ENCODE data around the gene IL6.

IL6 gene

GRCh38 chr7:22759721-22760120, 32.7 kb downstream of the IL6 start:
- no peak for DNase-seq (ENCODE audit: low read depth in 1 of 2, low spot score in 1 of 2)
- TF ChIP-seq REST (IDR thresholded peaks at IDR 0.05; ENCODE audit: insufficient replicate concordance, low read depth) (no peak), GABPA (IDR thresholded peaks at IDR 0.05; ENCODE audit: low read depth) (no peak)
- TF ChIP-seq, protein P1, sequence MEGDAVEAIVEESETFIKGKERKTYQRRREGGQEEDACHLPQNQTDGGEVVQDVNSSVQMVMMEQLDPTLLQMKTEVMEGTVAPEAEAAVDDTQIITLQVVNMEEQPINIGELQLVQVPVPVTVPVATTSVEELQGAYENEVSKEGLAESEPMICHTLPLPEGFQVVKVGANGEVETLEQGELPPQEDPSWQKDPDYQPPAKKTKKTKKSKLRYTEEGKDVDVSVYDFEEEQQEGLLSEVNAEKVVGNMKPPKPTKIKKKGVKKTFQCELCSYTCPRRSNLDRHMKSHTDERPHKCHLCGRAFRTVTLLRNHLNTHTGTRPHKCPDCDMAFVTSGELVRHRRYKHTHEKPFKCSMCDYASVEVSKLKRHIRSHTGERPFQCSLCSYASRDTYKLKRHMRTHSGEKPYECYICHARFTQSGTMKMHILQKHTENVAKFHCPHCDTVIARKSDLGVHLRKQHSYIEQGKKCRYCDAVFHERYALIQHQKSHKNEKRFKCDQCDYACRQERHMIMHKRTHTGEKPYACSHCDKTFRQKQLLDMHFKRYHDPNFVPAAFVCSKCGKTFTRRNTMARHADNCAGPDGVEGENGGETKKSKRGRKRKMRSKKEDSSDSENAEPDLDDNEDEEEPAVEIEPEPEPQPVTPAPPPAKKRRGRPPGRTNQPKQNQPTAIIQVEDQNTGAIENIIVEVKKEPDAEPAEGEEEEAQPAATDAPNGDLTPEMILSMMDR (IDR thresholded peaks at IDR 0.05; ENCODE audit: insufficient read depth, low read length) = no peak
- H3K27me3 ChIP-seq (ENCODE audit: insufficient read depth, poor library complexity, severe bottlenecking) = no peaks in the 10 kb centered on the region
- H3K4me3 ChIP-seq (replicated peaks; ENCODE audit: insufficient read depth, low read length) = no peak overlapping the region
- no peak overlapping the region for H3K27ac ChIP-seq (replicated peaks)

- TF ChIP-seq GABPA (IDR thresholded peaks at IDR 0.05; ENCODE audit: low read depth) = no peak
- peaks cover 9% of the 10 kb centered on the region for H3K27me3 ChIP-seq (ENCODE audit: insufficient read depth, poor library complexity, severe bottlenecking)
Observed at GRCh38 chr7:22762866-22763265, 35.9 kb downstream of the IL6 start.

DNA sequence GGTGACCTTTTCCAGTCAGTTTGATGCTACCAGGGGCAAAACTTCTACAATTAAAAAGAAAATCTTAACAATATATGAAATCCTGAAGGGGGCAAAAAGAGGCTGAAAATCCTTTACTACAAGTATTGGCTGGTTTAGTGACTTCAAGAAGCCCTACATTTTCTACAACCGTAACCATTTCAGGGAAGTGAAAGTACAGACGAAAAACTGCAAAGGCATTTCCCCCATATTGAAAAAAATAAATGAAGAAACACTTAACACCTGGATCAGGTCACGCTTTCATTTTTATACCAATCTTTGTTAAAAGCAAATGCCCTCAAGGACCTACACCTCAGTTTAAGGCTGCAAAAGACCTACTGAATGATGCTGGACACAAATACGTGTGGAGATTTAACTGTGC, 38.6 kb downstream of the IL6 start:
- peaks cover 11% of the 10 kb centered on the region for H3K27me3 ChIP-seq (ENCODE audit: insufficient read depth, poor library complexity, severe bottlenecking)
- H3K27ac ChIP-seq (replicated peaks) = no peak overlapping the region
- DNase-seq (ENCODE audit: low read depth in 1 of 2, low spot score in 1 of 2) = no peak
- TF ChIP-seq REST (IDR thresholded peaks at IDR 0.05; ENCODE audit: insufficient replicate concordance, low read depth) = no peak
- TF ChIP-seq, protein P1 (IDR thresholded peaks at IDR 0.05; ENCODE audit: insufficient read depth, low read length) = no peak
- TF ChIP-seq POLR2AphosphoS5 (IDR thresholded peaks at IDR 0.05; ENCODE audit: low read depth) = no peak
- no peak for TF ChIP-seq GABPA (IDR thresholded peaks at IDR 0.05; ENCODE audit: low read depth)
- no peak for TF ChIP-seq SPI1 (IDR thresholded peaks at IDR 0.05; ENCODE audit: borderline replicate concordance, low read depth)
- no peak overlapping the region for H3K4me3 ChIP-seq (replicated peaks; ENCODE audit: insufficient read depth, low read length)

More at GRCh38 chr7:22762866-22763265, 35.9 kb downstream of the IL6 start:
- DNase-seq (ENCODE audit: low read depth in 1 of 2, low spot score in 1 of 2) = no peak
- Histone ChIP-seq H3K4me3 (replicated peaks; ENCODE audit: insufficient read depth, low read length) (no peak overlapping the region), H3K27ac (replicated peaks) (no peak overlapping the region)

GRCh38 chr7:22771194-22771871, 44.3 kb downstream of the IL6 start:
- H3K4me3 ChIP-seq (replicated peaks; ENCODE audit: insufficient read depth, low read length) = no peak overlapping the region
- TF ChIP-seq, protein P1 (IDR thresholded peaks at IDR 0.05; ENCODE audit: insufficient read depth, low read length) = no peak
- peaks cover 8% of the 10 kb centered on the region for H3K27me3 ChIP-seq (ENCODE audit: insufficient read depth, poor library complexity, severe bottlenecking)
- no peak for DNase-seq (ENCODE audit: low read depth in 1 of 2, low spot score in 1 of 2)
- H3K27ac ChIP-seq (replicated peaks) = no peak overlapping the region
